GM21526 (cell line): ENCODE data around the gene MRAP.
"Not testable (repeated sequence)": the region's sequence is repeated elsewhere in the genome, so short reads cannot be mapped to it uniquely, and the experiment has no call there.

Experiments used
- ATAC-seq: cut with Tn5 transposase; IDR thresholded peaks from one replicate; pipeline ENCODE4 v1.9.1; 2021; ENCODE audit warnings: moderate library complexity; ENCODE audit not compliant: unreplicated experiment, low FRiP score

MRAP gene

DNA sequence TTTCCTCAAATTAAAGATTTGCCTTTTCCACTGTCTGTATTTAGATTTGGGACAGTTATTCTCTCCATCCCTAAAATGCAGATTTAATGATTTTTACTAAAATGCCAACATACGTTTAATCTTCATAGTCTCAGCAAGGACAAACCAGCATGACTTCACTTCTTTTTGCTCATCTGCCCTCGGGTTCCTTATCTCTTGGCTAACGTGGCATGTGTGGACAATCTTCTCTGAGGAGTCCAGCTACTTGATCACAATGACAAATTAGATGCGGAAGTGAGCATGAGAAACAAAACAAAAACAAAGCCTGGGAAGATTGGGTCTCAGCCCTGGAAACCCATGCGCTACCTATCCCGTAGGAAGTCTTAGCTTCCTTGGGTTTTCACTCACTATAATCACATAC is 1.0 kb downstream of the MRAP start:
- no peak for ATAC-seq

DNA sequence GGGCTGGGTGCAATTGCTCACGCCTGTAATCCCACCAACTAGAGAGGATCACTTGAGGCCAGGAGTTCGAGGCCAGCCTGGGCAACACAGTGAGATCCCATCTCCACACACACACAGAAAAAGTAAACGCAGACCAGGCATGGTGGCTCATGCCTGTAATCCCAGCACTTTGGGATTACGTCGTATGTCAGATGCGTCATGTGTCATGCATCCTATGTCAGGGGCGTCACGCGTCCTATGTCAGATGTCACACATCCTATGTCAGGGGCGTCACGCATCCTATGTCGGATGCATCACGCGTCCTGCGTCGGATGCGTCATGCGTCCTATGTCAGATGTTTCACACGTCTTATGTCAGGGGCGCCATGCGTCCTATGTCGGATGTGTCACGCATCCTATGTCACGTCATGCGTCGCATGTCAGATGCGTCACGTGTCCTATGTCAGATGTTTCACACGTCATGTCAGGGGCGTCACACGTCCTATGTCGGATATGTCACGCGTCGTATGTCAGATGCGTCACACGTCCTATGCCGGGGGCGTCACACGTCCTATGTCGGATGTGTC is 1.5 kb downstream of the MRAP start:
- no peak for ATAC-seq

DNA sequence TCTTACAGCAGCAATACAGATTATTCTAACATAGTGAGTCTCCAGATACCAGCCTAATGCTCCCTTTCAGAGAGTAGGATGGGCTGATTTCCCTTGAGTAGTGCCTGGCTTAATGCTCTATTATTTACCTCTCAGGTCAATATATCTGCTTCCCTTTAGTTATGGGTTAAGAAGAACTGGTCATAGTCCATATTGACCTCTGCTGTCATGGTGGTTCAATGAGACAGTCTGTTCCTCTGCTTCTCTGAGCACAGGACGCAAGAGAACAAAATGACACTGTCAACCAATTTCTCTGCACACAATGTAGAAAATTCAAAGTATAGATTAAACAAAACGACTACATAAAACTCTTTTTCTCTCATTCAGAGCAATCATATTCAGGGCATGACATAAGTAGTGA is 2.9 kb downstream of the MRAP start:
- no peak for ATAC-seq

DNA sequence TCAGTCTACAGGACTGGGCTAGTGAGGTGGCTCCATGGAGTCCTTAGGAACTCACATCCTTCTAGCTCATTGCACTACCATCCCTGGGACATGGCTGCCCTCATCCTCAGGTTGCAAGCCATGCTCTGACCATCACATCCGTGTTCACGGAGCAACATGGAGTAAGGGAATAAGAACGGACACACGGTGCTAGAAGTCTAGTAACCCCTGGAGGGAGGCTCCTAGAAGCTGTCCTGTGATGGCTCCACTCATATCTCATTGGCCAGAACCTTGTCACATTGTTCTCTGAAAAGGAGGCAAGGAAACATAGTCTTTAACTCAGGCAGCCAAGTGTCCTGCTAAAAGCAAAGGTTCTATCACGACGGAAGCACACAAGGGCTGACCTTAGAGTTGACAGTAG is 3.9 kb downstream of the MRAP start:
- no peak for ATAC-seq

DNA sequence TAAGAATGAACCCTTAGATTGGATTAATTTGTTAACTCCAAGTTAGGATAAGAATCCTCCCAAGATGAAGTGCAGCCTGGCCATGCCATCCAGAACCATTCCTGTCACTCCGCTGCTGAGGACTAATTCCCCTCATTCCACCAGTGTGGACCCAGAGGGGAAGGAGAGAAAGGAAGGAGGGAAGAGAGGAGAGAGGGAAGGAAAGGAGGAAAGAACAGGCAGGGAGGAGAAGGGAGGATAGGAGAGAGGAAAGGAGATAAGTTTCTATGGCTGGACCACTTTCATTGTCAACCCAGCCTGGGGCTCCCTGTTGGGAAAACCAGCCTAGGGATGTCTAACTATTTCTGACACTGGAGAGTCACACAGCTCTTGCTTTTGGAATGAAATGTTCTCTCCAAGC is 4.7 kb downstream of the MRAP start:
- ATAC-seq = no peak

DNA sequence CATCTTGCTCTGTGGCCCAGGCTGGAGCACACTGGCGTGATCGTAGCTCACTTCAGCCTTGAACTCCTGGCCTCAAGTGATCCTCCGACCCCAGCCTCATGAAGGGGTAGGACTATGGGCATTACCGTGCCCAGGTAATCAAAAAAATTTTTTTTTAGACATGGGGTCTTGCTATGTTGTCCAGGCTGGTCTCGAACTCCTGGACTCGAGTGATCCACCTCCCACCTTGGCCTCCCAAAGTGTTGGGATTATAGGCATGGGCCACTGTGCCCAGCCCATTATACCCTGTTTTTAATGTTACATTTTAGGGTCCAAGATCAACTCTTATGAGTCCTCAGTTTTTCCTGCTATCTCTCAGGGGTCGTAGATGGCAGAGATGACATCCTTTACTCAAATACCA is 6.3 kb downstream of the MRAP start:
- ATAC-seq = no peak

DNA sequence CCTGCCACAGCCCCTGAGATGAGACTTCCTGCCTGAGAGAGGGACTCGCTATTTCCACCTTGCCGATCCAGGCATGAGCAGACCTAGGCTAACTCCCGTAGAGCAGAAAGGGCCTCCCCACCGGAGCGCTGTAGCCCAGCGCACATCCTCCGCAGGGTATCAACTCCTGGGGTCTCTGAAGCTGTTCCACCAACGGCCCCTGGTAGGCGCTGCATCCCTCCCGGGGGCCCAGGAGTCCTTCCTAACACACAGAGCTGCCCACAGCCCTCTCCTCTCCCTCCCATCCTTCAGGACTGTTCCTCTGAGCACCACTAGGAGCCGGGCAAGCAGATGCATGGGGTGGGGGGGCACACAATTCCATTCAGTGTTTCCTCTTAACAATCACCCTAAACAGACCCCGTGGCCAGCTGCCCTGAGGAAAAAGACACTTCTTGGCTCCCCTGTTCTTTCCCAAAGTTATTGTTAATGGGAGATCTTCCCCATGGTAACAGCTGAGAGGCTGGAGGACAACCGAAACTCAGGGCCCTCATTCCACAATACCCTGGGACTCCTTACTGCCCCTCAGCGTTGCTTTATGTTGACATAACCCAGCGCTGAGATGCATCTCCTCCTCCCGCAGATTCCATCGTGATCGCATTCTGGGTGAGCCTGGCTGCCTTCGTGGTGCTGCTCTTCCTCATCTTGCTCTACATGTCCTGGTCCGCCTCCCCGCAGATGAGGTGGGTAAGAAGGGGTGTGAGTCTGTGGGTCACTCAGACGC is 7.5 kb downstream of the MRAP start:
- no peak for ATAC-seq

DNA sequence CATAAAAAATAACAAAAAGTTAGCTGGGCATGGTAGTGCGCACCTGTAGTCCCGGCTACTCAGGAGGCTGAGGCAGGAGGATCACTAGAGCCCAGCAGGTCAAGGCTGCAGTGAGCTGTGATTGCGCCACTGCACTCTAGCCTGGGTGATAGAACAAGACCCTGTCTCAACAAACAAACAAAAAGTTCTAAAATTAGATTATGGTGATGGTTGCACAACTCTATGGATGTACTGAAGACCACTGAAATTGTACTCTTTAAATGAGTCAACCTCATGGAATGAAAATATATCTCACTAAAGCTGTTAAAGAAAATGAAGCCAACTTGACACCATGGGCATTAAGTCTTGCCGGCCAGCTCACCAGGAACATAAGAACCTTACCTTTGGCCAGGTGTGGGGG is 9.1 kb downstream of the MRAP start:
- no peak for ATAC-seq

DNA sequence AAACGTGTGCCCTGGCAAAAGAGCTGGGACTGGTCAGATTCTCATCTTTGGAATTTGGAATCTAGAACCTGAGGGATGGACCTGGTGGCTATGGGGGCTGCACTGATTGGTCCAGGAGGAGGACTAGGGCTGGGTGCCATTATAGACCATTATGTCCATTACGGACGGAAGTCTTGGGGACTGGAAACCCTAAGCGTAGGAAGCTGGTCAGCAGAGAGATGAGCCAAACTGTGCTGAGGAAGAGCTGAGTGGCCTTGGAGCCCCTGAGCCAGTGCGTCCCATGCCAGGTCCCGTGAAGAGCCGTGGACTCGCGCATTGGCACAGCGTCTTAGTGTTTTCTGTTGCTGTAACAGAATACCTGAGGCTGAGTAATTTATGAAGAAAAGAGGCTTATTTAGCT is 10.0 kb downstream of the MRAP start:
- ATAC-seq = no peak

DNA sequence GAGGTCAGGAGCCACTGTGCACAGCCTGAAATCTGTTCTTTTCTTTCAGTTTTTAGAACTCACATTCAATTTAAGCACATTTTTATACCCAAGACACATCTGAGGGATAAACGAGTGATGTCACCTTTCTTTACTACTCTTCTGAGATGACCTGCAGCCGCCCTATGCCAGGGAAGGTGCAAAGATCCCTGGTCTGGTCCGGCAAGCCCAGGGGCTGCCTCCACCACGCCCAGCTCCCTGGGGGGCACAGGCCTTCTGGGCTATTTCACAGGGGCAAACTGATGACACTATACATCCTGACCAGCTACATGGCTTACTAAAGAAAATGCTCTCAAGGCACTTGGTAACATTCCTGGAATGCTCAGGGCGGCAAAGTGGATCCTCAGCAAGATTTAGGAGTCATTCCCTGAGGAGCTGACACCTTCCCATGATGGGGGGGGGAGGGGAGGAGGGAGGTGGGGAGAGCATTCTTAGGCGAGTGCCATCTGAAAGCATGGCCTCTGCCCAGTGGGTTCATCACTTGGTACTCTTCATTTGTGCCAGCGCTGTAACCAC is 11.3 kb downstream of the MRAP start:
- ATAC-seq = no peak

DNA sequence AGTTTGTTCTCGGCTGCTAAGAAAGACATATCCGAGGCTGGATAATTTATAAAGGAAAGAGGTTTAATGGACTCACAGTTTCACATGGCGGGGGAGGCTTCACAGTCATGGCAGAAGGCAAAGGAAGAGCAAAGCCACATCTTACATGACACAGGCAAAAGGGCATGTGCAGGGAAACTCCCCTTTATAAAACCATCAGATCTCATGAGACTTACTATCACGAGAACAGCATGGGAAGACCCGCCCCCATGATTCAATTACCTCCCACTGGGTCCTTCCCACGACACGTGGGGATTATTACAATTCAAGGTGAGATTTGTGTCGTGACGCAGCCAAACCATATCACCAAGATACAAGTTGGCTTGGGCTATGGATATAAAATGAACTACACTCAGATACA is 12.3 kb downstream of the MRAP start:
- not testable (repeated sequence) for ATAC-seq

DNA sequence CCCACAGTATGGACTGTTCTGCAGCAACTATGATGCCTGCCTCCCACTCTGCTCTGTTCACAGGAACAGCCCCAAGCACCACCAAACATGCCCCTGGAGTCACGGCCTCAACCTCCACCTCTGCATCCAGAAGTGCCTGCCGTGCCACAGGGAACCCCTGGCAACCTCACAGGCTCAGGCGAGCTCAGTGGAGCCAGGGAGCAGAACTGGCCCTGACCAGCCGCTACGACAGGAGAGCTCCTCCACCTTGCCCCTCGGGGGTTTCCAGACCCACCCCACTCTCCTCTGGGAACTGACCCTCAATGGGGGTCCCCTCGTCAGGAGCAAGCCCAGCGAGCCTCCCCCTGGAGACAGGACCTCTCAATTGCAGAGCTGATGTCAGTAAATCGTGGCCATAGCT is 13.0 kb downstream of the MRAP start:
- no peak for ATAC-seq

DNA sequence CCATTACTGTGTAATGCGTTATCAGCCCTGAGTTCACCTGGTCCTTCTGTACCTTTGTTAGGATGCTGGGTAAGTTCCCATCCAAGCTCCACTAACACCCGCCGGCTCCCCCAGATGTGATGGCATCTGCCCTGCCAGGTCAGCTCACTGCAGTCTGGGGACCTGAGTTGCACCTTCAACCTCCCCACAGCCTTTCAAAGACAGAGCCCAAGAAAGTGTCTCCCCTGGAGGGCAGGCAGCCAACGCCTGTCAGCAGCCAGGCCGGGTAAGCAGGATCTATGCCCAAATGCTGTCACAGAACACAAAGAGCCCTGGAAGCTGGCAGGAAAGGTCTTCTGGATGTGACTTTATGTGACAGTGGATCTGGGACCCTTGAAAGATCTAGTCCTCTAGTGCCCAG is 13.7 kb downstream of the MRAP start:
- ATAC-seq = no peak

DNA sequence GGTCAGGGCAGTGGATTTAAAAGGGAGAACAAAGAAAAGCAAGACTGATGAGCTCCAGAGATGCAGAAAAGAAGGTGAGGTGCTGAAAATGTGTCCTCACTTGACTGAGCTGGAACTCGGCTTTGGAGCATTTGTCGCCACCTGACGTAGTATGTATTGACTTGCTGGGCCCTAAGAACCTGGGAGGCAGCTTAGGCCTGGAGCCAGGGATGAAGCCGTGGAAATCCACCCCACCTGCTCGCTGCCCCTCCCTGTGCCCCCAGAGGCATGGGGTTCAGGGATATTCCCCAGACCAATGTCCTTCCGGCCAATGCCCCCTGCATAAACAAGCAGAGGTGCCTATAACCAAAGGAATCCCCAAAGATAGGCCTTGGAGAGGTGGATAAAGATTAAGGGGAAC is 14.3 kb downstream of the MRAP start:
- no peak for ATAC-seq

DNA sequence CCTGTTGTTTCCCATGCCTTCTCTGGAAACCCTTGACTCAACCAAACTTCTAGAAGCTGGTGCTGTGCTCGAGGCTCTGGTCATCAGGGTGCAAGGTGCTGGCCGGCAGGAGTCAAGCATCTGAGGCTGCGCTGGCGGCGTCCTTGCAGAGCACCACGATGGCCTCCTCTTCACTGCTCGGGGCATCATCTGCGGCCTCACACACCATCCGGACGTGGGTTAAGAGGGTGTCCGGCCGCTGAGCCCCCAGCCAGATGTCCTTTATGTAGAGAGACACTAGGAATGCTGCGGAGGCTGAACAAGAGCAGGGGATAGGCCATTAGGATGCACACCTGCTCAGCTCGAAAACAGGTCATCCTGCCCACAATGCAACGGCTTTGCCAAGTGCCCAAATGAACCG is 16.2 kb downstream of the MRAP start:
- ATAC-seq = no peak

DNA sequence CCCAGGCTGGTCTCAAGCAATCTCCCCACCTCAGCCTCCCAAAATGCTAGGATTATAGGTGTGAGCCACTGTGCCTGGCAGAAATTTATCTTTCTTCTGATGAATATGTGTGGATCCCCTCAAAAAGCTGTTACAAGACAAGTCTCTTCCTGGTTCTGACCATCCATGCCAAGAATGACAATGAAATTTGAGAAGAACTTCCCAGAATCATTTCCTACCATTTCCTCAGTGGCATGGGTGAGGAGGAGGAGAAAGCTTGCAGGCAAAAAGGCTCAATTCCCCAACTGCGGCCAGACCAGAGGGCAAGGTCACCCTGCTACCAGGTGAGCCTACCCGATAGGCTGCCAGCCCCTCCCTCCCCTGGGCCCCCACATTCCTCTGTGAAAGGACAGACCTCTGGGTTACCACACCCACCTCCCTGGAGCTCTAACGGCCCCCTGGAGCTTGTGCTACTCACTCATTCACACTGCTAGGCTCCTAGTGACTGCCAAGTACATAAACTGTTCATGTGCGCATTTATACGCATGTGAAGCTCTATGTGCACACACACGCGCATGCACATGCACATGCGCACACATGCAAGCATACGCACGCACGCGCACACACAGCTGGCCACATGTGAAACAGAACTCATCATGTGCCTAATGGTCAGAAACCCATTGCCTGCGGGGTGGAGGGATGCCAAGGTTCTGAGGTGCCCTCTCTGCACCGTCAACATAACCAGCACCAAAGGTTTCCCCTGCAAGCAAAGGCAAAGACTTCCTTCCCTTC is 17.0 kb downstream of the MRAP start:
- ATAC-seq = no peak

DNA sequence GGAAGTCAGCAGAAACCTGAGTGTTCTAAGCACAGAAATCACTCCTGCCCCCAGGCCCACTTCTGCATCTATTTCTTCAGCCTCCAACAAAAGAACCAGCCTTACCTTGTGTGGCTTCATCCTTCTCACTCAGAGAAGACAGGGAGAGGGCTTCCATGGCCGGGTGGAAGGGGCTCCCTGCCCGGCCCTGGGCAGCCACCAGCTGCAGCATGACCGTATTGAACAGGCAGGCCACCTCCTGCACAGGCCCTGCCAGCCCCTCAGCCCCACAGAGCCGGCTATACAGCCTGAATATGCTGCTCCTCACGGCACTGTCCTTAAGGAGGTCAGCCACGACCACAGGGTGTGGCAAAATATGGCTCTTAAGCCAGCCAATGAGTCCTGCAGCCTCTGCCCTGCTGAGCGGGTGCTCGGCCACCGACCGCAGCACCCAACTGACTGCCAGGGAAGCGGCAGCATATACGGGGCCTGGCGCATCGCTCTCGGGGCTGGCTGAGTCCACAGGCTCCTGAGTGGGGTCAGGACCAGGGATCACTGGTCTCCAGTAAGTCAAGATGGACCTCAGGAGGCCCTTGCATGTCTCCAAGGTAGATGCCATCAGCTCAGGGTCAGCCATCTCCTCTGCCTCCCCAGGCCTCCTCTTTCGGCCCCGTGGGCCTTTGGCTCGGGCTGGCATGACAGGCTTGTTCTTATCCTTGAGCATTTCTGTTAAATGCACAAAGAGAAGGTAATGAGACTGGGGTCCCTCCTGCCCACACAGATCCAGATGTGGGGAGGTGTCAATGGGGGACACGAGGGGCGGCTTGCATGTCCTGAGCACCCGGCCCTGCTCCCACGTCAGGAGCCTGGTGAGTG is 17.9 kb downstream of the MRAP start:
- ATAC-seq = no peak

DNA sequence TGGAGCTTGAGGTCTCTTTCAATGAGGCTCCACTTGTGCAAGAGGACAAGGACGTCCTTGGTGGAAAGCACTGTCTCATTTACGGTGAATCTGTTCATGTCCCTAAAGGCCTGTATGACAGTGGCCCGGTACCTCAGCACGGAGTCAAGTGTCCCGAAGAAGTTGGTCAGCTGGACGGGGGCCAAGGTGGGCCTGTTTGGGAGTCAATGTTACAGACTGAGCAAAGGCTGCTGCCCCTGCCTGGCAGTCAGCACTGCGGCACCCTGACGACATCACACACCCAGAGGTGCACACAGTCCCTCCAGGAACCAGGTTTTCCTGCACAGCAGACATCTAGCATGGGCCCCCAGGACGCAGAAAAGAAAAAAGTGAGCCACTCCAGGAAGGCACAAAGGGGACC is 19.1 kb downstream of the MRAP start:
- ATAC-seq = no peak

DNA sequence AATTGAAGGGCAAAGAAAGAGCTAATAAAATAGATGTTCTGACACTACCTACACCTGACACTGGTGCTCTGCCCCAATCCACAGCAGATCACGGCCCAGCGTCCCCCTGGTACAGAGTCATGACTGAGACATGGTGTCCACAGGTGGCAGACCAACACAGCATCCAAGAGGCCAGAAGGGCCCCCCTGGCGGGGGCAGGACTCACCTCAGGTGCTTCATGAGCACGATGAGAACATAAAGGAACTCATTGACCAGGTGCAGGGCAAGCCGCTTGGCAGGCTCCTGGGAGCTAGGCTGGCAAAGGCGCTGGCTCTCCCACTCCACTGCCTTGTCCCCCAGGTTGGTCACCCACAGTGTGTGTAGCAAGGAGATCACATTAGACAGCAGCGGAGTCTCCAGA is 20.4 kb downstream of the MRAP start:
- ATAC-seq = no peak

DNA sequence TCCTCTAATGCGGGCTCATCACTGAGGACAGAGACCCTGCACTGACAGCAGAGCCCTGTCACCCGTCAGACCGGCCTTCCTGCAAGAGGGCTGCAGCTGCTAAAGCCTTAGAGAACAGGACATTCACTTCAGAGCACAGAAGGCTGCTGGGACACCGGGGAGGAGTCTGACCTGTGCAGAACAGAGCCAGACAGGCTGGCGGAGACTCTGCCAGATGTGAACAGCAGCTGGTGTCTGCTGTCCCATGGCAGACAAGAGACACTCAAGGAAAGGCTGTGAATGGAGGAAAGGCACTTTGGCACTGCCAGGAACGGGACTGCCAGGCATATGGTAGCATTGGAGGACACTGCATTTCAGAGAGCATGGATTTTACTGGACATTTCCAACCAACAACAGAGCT is 21.4 kb downstream of the MRAP start:
- no peak for ATAC-seq

DNA sequence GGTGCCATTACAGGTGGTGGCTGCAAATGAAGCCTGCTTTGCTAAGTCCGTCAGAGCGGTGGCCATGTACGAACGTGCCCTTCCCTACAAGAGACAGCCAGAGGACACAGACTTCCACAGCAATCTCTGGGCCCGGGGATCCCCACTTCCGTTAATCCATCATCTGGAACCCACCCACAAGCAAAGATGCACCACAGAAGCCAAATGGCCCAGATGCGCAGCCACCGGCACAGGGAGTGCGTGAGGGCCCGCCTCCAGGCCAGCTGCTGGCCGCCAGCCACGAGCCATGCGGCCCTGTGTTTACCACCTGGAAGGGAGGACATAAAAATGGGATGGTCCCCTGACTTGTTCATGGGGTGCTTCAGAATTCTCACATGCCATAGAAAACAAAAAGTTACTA is 22.1 kb downstream of the MRAP start:
- no peak for ATAC-seq
